Muscle of arm (tissue), 12 donors: ENCODE measurements around the gene NPIPA5. TPM values are rescaled to one million over a fixed set of nuclear protein-coding genes. Genes with fewer than 3 reads are reported as not detected.
"Not testable (repeated sequence)": the region's sequence is repeated elsewhere in the genome, so short reads cannot be mapped to it uniquely, and the experiment has no call there.

Experiments
- DNase-seq: peaks from one replicate; pipeline ENCODE4 v3.0.0-alpha.2; 2013
- polyA plus RNA-seq, 12 donors: library from polyadenylated mRNA; unstranded; fragments of 120-200 nt; gene quantifications; one replicate each; pipeline ENCODE4 v1.2.1, GENCODE V29; 2013; ENCODE audit not compliant: insufficient read length in 12 of 12

NPIPA5 gene
- polyA plus RNA-seq, 12 donors = 1.1 to 71.3 (median 14.0) TPM; not detected in 2

DNA sequence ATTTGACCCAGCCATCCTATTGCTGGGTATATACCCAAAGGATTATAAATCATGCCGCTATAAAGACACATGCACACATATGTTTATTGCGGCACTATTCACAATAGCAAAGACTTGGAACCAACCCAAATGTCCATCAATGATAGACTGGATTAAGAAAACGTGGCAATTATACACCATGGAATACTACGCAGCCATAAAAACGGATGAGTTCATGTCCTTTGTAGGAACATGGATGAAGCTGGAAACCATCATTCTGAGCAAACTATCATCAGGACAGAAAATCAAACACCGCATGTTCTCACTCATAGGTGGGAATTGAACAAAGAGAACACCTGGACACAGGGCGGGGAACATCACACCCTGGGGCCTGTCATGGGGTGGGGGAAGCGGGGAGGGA lies 14.9 kb upstream of the NPIPA5 start:
- not testable (repeated sequence) for DNase-seq

DNA sequence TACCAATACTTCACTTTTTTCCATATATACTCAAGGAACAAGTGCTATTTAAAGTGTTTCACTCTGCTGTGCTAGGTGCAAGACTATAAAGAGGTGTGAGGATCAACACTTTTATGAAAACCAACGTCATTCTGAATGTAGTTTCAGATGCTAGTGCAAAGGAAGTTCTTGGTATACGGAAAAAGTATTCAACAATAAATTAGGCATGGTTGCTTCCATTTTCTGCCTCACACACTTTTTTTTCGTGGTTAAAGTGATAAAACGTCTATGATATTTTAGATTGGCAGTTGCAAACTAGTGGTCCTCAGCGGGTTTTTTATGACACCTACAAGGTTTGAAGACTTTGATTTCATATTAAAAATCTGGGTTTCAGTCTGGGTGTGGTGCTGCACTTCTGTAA lies 11.8 kb upstream of the NPIPA5 start:
- DNase-seq = not testable (repeated sequence)

DNA sequence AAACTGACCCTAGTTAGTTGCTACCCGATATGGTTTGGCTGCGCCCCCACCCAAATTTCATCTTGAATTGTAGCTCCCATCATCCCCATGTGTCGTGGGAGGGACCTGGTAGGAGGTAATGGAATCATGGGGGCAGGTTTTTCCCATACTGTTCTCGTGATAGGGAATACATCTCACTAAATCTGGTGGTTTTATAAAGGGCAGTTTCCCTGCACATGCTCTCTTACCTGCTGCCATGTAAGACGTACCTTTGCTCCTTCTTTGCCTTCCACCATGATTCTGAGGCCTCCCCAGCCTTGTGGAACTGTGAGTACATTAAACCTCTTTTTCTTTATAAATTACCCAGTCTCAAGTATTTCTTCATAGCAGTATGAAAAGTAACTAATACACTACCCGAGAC lies 10.0 kb upstream of the NPIPA5 start:
- DNase-seq = not testable (repeated sequence)

DNA sequence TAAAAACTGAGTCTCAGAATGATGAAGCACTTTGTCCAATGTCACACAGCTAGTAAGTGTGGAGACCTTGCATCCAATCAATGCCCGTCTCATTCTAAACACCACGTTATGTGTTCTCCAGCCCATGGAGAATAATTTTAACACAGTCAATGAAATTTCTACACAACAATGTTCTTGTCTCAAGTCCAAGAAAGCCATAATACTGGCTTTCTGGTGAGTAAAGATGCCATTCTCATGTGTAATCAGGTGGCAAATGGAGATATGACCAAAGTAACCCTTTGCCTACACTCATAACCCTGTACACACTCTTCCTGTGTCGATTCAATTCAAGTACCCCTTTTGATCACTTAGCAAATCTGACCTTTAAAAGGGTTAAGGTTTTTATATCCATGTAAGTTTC lies 4.7 kb upstream of the NPIPA5 start:
- DNase-seq = not testable (repeated sequence)

DNA sequence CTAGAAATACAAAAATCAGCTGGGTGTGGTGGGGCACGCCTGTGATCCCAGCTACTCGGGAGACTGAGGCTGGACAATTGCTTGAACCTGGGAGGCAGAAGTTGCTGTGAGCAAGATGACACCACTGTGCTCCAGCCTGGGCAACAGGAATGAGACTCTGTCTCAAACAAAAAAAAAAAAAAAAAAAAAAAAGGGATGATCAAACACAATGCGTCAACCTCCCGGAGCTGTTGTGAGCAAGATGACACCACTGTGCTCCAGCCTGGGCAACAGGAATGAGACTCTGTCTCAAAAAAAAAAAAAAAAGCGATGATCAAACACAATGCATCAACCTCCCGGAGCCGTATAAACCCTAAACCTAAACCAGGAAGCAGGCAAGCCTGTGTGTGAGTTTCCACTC lies 20.6 kb downstream of the NPIPA5 start:
- not testable (repeated sequence) for DNase-seq

DNA sequence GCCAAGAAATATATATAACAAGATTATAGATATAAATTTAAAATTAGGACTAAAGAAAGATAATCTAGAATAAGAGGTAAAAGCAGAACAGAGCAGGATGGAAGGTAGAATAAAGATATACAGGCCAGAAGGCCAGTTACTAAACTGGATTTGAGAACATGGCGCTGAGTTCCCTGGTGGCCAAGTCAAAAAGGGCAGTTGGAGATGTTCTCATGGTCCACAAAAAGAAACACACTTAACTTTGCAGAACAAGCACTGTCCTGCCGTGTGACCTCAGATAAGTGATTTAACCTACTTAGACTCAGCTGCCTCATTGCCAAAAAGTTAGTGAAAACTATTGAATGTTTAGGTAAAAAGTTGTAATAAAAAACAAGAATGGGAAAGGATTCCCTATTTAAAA lies 23.2 kb downstream of the NPIPA5 start:
- DNase-seq = not testable (repeated sequence)

DNA sequence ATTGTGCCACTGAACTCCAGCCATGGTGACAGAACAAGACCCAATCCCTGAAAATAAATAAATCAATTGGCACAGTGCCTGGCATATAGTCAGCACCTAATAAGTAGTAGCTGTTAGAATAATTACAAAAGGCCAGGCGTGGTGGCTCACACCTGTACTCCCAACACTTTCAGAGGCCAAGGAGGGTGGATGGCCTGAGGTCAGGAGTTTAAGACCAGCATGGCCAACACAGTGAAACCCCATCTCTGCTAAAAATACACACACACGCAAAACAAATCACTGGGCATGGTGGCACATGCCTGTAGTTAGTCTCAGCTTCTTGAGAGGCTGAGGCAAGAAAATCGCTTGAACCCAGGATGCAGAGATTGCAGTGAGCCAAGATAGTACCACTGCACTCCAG lies 25.2 kb downstream of the NPIPA5 start:
- DNase-seq = not testable (repeated sequence)

DNA sequence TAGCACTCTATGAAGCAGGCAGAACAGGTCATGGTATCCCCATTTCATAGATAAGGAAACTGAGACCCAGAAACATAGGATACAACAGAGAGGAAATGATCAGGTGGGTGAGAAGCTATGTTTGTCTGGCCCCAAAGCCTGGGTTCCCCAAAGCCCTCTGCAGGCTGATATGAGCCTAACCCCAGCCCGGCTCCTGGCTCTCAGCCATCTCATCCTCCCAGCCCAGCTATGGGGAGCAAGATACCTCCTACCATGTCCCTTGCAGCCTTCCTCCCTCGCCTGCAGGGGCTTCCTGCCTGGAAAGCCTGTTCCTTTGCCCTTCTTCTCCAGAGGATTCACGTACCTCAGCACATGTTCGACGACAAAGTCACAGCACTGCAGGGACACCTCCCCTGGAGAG lies 26.3 kb downstream of the NPIPA5 start:
- DNase-seq = not testable (repeated sequence)

DNA sequence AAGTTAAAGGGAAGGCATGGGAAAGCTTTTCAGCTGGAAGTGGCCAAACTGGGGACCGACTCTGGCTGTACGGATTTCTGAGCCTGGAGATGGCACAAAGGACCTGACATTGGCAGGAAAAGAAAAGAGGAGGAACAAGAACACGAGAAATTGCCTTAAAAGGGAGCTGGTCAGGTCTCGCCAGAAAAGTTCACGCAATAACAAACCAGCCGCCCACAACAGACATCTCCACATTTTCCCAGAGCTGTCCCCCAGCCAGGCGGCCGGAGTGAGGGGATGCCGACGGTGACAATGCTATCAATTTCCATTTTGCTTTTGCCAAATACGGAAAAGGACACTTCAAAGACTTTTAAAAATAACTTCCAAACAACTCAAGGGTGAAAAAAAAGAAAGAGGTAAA lies 26.8 kb downstream of the NPIPA5 start:
- not testable (repeated sequence) for DNase-seq

DNA sequence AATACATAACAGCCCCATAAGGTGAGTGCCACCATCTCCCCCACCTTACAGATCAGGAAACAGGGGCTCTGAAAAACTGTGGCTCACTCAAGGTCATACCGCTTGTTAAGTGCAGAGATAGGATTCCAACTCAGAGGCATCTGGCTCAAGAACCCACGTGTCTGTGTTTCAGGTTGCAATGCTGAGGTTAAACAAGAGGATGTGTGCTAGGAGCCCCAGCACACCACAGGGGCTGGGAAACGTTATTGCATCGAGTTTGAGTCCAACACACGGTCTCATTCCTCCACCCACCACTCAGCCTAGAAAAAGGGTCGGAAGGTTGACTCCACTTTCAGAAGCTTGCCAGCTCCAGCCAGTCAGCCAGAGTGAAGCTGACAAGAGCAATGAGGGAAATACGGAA lies 29.4 kb downstream of the NPIPA5 start:
- not testable (repeated sequence) for DNase-seq

DNA sequence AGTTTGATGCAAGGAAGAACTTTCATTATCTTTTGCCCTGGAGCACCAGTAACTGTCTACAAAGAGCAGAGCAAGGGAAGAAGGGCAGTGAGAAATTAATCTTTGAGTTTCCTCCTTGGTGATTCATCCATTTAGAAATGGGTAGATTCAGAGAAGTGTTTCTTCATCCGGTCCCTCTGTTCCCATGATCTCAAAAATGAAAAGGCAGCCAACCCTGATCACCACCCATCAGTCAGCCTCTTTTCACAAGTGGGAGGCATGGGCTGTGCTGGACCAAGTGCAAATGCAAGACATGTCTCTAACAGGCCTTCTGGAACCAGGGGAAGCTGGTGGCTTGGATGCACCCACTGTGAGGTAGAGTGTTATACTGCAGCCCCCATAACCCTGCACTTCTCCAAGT lies 35.8 kb downstream of the NPIPA5 start:
- DNase-seq = not testable (repeated sequence)

DNA sequence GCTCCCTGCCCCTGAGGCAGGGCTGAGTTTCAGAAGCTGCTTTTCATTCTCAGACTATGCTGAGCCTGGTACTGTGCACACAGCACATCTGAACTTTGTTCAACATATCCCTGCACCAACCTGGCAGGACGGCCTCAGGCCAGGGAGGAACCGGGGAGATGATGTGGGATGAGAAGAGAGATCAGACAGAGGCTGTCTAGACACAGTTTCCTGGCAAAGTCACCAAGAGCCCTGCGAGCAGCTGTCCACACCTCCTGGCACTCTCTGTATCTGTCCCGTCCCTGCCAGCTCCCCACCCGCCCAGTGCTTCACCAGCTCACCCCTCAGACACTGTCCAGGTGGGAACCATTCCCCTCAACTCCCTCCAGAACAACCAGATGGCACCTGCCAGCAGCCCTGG lies 39.1 kb downstream of the NPIPA5 start:
- not testable (repeated sequence) for DNase-seq

DNA sequence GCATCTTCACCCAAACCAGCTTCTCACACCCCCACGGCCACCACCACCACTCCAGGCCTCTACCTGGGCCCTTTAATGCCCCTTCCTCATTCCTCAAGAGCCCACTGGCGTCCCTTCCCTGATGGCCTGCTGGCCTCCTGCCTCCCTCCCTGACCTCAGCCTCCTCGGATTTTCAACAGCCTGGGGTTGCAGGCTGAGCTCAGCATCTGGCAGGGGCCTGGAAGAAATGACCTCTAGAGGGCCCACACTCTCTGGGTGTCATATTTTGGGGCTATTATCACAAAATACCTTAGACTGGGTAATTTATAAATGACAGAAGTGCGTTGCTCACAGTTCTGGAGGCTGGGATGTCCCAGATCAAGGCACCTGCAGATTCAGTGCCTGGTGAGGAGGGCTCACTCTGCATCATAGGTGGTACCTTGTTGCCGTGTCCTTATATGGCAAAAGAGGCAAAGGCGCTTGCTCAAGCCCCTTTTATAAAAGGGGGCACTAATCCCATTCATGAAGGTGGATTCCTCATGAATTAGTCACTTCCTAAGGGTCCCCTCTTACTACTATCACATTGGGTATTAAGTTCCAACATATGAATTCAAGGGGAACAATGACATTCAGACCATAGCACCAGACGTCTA lies 40.0 kb downstream of the NPIPA5 start:
- not testable (repeated sequence) for DNase-seq

DNA sequence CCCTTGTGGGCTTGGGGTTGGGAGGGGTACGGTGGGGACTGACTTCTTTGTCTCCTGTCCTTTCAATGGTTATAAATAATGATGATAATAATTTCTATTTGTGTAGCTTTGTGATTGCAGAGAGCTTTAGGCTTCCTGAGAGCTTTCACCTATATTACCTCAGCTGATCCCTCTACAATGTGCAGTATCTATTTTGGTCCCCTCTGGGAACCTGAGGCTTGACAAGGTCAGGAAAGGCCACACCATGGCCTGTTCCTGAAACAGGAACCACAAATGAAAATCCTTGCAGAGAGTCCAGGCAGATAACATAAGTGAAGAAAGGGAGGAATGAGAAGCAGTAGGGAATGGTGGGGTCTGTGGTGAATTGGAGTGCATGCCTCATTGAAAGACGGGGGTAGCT lies 42.5 kb downstream of the NPIPA5 start:
- not testable (repeated sequence) for DNase-seq

DNA sequence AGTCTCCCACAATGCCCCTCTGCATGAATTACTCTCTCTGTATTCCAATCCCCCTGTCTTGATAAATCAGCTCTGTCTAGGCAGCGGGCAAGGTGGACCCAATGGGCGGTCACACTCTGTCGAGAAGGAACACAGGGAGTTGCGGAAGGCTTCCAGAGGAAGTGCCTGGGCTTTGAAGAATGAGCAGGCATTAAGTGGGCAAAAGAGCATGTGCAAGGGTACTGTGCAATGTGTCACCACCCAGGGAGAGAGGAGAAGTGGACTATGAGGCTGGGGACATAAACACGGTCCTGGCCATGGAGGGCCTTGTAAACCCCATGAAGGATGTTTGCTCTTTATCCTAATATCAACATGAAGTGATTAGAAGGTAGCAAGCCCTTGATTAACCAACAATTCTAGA lies 44.1 kb downstream of the NPIPA5 start:
- not testable (repeated sequence) for DNase-seq

DNA sequence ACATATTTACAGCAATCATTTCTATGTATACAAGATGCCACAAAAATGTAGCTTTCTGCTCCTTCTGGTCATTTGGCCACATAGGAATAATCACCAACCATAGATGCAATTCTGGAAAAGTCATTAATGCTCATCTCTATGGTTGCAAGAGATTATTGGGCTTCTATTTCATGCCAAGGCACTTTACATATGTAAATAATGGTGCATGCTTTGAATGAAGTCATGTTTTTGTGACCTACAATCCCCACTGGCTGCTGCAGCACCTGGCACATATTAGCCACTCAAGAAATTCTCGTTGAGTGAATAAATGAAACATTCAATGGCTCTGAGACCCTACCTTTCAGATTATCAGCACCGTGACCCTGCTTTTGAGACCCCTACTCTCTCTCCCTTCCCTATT lies 47.1 kb downstream of the NPIPA5 start:
- not testable (repeated sequence) for DNase-seq

DNA sequence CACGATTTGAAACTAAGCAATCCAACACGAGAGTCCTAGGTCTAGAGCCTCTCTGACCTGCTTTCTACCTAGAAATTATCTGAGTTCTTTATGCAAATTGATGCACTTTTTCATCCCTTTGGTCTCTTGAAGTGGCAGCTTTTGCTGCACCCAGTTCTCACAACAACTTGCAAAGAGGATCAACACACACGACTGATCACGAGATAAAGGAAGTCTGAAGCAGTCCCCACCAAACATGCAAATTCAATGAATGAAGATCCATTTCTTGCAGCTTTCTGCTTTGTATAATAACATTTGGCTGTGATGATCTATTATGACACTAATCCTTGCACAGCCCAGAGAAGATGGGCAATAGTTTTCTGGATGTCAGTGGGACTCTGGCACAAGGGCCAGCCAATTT lies 53.1 kb downstream of the NPIPA5 start:
- not testable (repeated sequence) for DNase-seq

DNA sequence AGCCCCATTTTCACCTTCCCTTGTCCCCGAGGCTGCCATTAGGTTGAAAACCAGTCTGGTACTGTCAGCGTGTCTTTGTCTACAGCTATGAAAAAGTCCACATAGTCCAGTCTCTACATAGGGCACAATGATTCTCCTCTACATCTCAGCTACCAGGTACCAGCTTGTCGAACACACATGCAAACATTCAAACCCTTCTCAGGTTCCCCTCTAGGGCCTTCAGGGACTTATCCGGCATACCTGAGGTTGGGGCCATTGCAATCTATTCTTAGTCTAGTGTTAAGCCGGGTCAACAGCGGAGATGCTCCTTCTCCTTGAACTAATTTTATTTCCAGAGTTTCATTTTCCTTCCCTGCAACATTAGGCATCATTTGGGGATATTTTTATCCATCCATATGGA lies 54.7 kb downstream of the NPIPA5 start:
- DNase-seq = not testable (repeated sequence)

DNA sequence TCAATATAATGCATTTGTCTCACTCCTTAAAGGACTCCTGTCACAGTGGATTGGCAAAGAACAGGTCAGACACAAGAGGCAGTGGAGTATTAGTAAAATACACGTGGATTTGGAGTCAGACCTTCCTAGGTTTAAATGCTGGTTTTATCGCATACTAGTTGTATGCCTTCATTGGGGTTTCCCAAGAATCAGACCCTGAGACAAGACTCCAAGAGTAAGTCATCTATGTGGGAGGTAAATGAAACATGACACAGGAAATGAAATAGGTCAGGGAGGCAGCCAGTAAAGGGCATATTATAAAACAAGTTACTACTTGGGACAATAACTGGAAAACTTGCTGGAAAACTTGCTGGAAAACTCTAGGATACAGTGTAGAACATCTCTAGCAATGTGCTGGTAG lies 56.9 kb downstream of the NPIPA5 start:
- DNase-seq = not testable (repeated sequence)

DNA sequence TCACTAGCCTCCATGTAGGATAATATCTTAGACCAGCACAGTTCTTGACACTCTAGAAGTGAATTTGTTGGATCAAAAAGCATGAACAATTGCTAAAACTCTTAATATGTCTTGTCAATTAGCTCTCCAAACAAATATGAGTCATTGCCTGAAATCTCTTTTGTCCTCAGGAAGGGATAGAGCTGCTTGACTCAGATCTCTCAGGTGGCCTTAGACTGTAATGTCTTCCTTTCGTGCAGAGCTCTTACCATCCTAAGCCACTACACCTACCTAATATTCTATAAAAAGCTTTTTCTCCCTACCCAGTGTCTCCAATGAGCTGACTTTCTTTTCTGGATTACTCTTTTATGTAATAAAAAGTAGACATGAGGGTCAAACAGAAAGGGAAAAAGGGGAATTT lies 63.5 kb downstream of the NPIPA5 start:
- DNase-seq = not testable (repeated sequence)
